ENCODE data around the gene EXOC4.

EXOC4 gene

DNA sequence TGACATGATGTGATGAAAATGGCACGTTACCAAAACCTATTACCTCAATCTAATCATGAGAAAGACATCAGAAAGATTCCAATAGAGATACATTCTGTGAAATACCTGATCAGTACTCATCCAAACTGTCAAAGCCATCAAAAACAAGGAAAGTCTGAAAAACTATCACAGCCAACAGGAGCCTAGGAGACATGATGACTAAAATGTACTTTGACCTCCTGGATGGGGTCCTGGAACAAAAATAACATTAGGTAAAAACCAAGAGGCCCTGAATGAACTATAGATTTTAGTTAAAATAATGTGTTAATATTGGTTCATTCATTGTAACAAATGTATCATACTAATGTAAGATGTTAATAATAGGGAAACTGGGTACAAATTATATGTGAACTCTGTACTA lies 760.4 kb downstream of the EXOC4 start:
- Histone ChIP-seq H3K79me2 (ENCODE audit: control insufficient read depth, low read length) (no peaks in the 10 kb centered on the region), H3K9me2 (replicated peaks; ENCODE audit: control insufficient read depth, low read length) (no peaks in the 10 kb centered on the region), H3K27me3 (ENCODE audit: control insufficient read depth, low read length) (no peaks in the 10 kb centered on the region), H3K36me3 (ENCODE audit: control insufficient read depth, low read length) (no peaks in the 10 kb centered on the region), H4K20me1 (ENCODE audit: control insufficient read depth, insufficient read depth, low read depth, low read length) (no peaks in the 10 kb centered on the region), H3K9me3 (ENCODE audit: control insufficient read depth, insufficient read depth, low read length) (no peaks in the 10 kb centered on the region), H3F3A (ENCODE audit: control insufficient read depth, insufficient read depth) (no peaks in the 10 kb centered on the region), H3K27ac (ENCODE audit: low read depth, low read length) (no peak overlapping the region), H3K4me2 (ENCODE audit: low read length) (no peak overlapping the region), H3K4me1 (ENCODE audit: control insufficient read depth, low read length) (no peaks in the 10 kb centered on the region), H3K4me3 (ENCODE audit: low read length) (no peak overlapping the region)
- TF ChIP-seq, protein P1, sequence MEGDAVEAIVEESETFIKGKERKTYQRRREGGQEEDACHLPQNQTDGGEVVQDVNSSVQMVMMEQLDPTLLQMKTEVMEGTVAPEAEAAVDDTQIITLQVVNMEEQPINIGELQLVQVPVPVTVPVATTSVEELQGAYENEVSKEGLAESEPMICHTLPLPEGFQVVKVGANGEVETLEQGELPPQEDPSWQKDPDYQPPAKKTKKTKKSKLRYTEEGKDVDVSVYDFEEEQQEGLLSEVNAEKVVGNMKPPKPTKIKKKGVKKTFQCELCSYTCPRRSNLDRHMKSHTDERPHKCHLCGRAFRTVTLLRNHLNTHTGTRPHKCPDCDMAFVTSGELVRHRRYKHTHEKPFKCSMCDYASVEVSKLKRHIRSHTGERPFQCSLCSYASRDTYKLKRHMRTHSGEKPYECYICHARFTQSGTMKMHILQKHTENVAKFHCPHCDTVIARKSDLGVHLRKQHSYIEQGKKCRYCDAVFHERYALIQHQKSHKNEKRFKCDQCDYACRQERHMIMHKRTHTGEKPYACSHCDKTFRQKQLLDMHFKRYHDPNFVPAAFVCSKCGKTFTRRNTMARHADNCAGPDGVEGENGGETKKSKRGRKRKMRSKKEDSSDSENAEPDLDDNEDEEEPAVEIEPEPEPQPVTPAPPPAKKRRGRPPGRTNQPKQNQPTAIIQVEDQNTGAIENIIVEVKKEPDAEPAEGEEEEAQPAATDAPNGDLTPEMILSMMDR (IDR thresholded peaks at IDR 0.05; ENCODE audit: low read depth, low read length, poor library complexity, severe bottlenecking), result no peak
- TF ChIP-seq EZH2phosphoT487 (IDR thresholded peaks at IDR 0.05; ENCODE audit: borderline replicate concordance, low read length), result no peak

DNA sequence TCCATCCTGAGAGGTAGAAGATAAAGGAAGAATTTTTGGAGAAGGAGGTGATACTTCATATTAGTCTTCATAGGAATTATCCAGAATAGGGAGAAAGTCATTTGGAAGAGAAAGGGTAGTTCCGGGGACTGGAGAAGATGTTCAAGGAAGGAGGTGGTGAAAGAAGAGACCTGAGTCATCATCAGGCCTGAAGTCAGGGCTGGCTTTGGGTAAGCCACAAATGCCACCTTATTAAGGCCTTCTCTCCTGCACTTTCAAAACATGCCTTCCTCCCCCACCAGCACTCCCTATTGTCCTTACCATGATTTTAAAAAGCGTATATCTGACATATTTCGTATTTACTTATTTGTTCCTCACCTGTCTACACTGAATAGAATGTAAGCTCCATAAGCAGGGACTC lies 762.1 kb downstream of the EXOC4 start:
- no peak overlapping the region for H3K27ac ChIP-seq (ENCODE audit: low read depth, low read length)
- TF ChIP-seq, protein P1 (IDR thresholded peaks at IDR 0.05; ENCODE audit: low read depth, low read length, poor library complexity, severe bottlenecking), result no peak
- no peak for TF ChIP-seq EZH2phosphoT487 (IDR thresholded peaks at IDR 0.05; ENCODE audit: borderline replicate concordance, low read length)
- H3K36me3 ChIP-seq (ENCODE audit: control insufficient read depth, low read length), result no peaks in the 10 kb centered on the region
- no peak overlapping the region for H3K4me3 ChIP-seq (ENCODE audit: low read length)
- no peaks in the 10 kb centered on the region for H3K79me2 ChIP-seq (ENCODE audit: control insufficient read depth, low read length)
- no peaks in the 10 kb centered on the region for H4K20me1 ChIP-seq (ENCODE audit: control insufficient read depth, insufficient read depth, low read depth, low read length)
- H3K4me2 ChIP-seq (ENCODE audit: low read length), result no peak overlapping the region
- no peaks in the 10 kb centered on the region for H3K9me2 ChIP-seq (replicated peaks; ENCODE audit: control insufficient read depth, low read length)
- H3K9me3 ChIP-seq (ENCODE audit: control insufficient read depth, insufficient read depth, low read length), result no peaks in the 10 kb centered on the region
- no peaks in the 10 kb centered on the region for H3F3A ChIP-seq (ENCODE audit: control insufficient read depth, insufficient read depth)
- H3K27me3 ChIP-seq (ENCODE audit: control insufficient read depth, low read length), result no peaks in the 10 kb centered on the region
- no peaks in the 10 kb centered on the region for H3K4me1 ChIP-seq (ENCODE audit: control insufficient read depth, low read length)

DNA sequence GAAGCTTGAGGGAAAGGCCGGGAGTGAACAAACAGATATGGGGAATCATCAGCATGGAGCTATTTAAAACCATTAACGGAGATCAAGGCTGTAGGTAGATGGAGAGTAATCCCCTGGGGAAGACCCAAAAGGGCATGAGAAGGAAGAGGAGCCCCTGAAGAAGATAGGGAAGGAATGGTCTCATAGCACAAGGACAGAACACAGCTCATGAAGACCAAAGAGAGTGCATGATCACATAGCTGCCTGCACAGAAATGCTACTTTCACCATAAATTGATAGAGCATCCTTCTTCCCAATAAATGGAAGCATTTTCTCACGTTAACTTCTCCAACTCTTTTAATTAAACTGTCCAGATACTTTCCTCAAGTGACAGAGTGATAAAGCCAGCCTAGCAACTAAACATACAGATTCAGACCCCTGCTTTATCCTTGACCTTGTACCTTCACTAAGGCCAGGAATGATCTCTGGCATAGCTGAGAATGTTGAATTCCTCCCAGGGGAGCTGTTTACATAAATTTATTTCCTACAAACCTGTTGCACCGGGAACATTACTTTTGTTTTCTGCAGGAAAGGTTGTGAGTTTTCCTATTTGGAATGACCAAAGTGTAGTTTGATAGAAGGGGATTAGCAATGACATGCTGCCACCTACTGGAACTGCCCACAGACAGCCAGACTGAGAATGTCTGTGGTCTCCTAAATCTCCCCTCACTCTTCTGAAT lies 763.5 kb downstream of the EXOC4 start:
- Histone ChIP-seq H3K9me3 (ENCODE audit: control insufficient read depth, insufficient read depth, low read length) (no peaks in the 10 kb centered on the region), H3F3A (ENCODE audit: control insufficient read depth, insufficient read depth) (no peaks in the 10 kb centered on the region), H3K36me3 (ENCODE audit: control insufficient read depth, low read length) (no peaks in the 10 kb centered on the region), H3K27me3 (ENCODE audit: control insufficient read depth, low read length) (no peaks in the 10 kb centered on the region), H3K4me2 (ENCODE audit: low read length) (no peak overlapping the region), H3K27ac (ENCODE audit: low read depth, low read length) (no peak overlapping the region), H4K20me1 (ENCODE audit: control insufficient read depth, insufficient read depth, low read depth, low read length) (no peaks in the 10 kb centered on the region), H3K9me2 (replicated peaks; ENCODE audit: control insufficient read depth, low read length) (no peaks in the 10 kb centered on the region), H3K4me1 (ENCODE audit: control insufficient read depth, low read length) (no peaks in the 10 kb centered on the region), H3K79me2 (ENCODE audit: control insufficient read depth, low read length) (no peaks in the 10 kb centered on the region), H3K4me3 (ENCODE audit: low read length) (no peak overlapping the region)
- TF ChIP-seq, protein P1 (IDR thresholded peaks at IDR 0.05; ENCODE audit: low read depth, low read length, poor library complexity, severe bottlenecking), result peak; percentile 82
- TF ChIP-seq EZH2phosphoT487 (IDR thresholded peaks at IDR 0.05; ENCODE audit: borderline replicate concordance, low read length), result no peak

Data from DOHH2 (cell line).